Osteoblast (primary cell): ENCODE data around the gene PRKCB. TPM values are rescaled to one million over a fixed set of nuclear protein-coding genes. Genes with fewer than 3 reads are reported as not detected.

Source experiments
- DNase-seq: peaks from one replicate; pipeline ENCODE4 v3.0.0; 2011; ENCODE audit warnings: low spot score, mixed read lengths; ENCODE audit not compliant: insufficient read length; ENCODE audit errors: missing footprints
- H2AFZ ChIP-seq: 2 replicates; pipeline ENCODE4 v1.6.0; 2011; ENCODE audit warnings: mild to moderate bottlenecking, low read length
- H3K27ac ChIP-seq: 2 replicates; pipeline ENCODE4 v1.5.1; 2011; ENCODE audit warnings: mild to moderate bottlenecking, low read depth, low read length, moderate library complexity
- H3K27me3 ChIP-seq: 2 replicates; pipeline ENCODE4 v1.6.0; 2012; ENCODE audit warnings: mild to moderate bottlenecking, control low read depth, inconsistent platforms, low read length, moderate library complexity; ENCODE audit not compliant: insufficient read depth
- H3K36me3 ChIP-seq: 2 replicates; pipeline ENCODE4 v1.5.1; 2011; ENCODE audit warnings: mild to moderate bottlenecking, low read length, control low read depth, moderate library complexity; ENCODE audit not compliant: insufficient read depth
- H3K4me1 ChIP-seq: 2 replicates; pipeline ENCODE4 v1.5.1; 2011; ENCODE audit warnings: mild to moderate bottlenecking, low read length, control low read depth, moderate library complexity; ENCODE audit not compliant: insufficient read depth
- H3K4me2 ChIP-seq: 2 replicates; pipeline ENCODE4 v1.6.0; 2011; ENCODE audit warnings: mild to moderate bottlenecking, low read length; ENCODE audit not compliant: insufficient read depth
- H3K4me3 ChIP-seq: fragments of 200-600 bp; sonication (generic); 3 replicates; pipeline ENCODE4 v1.5.1; 2012; ENCODE audit warnings: mild to moderate bottlenecking, low read length, inconsistent platforms; ENCODE audit not compliant: insufficient read depth
- H3K79me2 ChIP-seq: 2 replicates; pipeline ENCODE4 v1.6.0; 2012; ENCODE audit warnings: mild to moderate bottlenecking, low read length, control low read depth, inconsistent platforms; ENCODE audit not compliant: insufficient read depth
- H3K9me3 ChIP-seq: 2 replicates; pipeline ENCODE4 v1.5.1; 2011; ENCODE audit warnings: low read depth, low read length, control low read depth
- H4K20me1 ChIP-seq: 2 replicates; pipeline ENCODE4 v1.6.0; 2012; ENCODE audit warnings: mild to moderate bottlenecking, low read length, control low read depth; ENCODE audit not compliant: insufficient read depth
- CTCF ChIP-seq: IDR thresholded peaks from 2 replicates; pipeline ENCODE4 v1.5.1; 2011; ENCODE audit warnings: mild to moderate bottlenecking, low read depth, low read length, moderate library complexity; ENCODE audit errors: extremely low read depth
- total RNA-seq: library from RNA; depleted of rRNA; stranded (reverse); fragments of >200 nt; gene quantifications from 2 replicates; pipeline ENCODE4 v1.2.3, GENCODE V29; 2012

PRKCB gene
- total RNA-seq, 1 donor = under 0.01 TPM

GRCh38 chr16:24123275-24123674 lies 287.5 kb downstream of the PRKCB start:
- no peak for TF ChIP-seq CTCF
- Histone ChIP-seq H3K4me2 (no peak overlapping the region), H3K36me3 (no peaks in the 10 kb centered on the region), H3K27me3 (no peaks in the 10 kb centered on the region), H3K9me3 (no peaks in the 10 kb centered on the region), H3K79me2 (no peaks in the 10 kb centered on the region), H4K20me1 (no peaks in the 10 kb centered on the region), H3K4me1 (no peaks in the 10 kb centered on the region), H3K27ac (no peak overlapping the region), H2AFZ (no peak overlapping the region), H3K4me3 (no peak overlapping the region)
- DNase-seq = no peak

- H3K79me2 ChIP-seq = no peaks in the 10 kb centered on the region
- no peaks in the 10 kb centered on the region for H3K4me1 ChIP-seq
- H3K36me3 ChIP-seq = no peaks in the 10 kb centered on the region
- TF ChIP-seq CTCF = no peak
- H3K4me3 ChIP-seq = no peak overlapping the region
- no peak for DNase-seq
- no peaks in the 10 kb centered on the region for H3K9me3 ChIP-seq
- H2AFZ ChIP-seq = no peak overlapping the region
- H3K27ac ChIP-seq = no peak overlapping the region
- no peaks in the 10 kb centered on the region for H4K20me1 ChIP-seq
- no peak overlapping the region for H3K4me2 ChIP-seq
- H3K27me3 ChIP-seq = no peaks in the 10 kb centered on the region
These were observed 288.5 kb downstream of the PRKCB start for GRCh38 chr16:24124291-24124690.

DNA sequence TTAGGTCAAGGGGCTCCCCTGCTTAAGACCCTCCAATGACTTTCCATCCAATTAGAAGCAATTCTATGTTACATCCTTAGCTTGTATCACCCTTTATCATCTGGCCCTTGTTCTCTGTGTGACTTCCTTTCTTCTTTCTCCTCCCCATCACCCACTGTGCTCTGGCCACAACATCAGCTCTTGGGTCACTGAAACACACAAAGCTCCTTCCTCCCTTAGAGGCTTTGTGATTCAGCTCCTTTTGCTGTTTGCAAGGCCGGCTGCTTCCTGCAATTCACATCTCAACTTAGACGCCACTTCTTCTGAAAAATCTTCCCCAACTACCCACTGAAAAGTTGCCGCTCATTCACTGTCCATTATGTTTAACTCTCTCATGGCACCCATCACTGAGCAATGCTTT lies 289.4 kb downstream of the PRKCB start:
- no peak for TF ChIP-seq CTCF
- no peak overlapping the region for H3K27ac ChIP-seq
- H4K20me1 ChIP-seq = no peaks in the 10 kb centered on the region
- H3K4me2 ChIP-seq = no peak overlapping the region
- no peaks in the 10 kb centered on the region for H3K79me2 ChIP-seq
- H3K36me3 ChIP-seq = no peaks in the 10 kb centered on the region
- no peak overlapping the region for H3K4me3 ChIP-seq
- H3K9me3 ChIP-seq = no peaks in the 10 kb centered on the region
- H2AFZ ChIP-seq = no peak overlapping the region
- no peaks in the 10 kb centered on the region for H3K4me1 ChIP-seq
- no peak for DNase-seq
- H3K27me3 ChIP-seq = no peaks in the 10 kb centered on the region

- H3K27ac ChIP-seq = no peak overlapping the region
These were observed 293.7 kb downstream of the PRKCB start for GRCh38 chr16:24129412-24129918.

More at GRCh38 chr16:24129412-24129918, 293.7 kb downstream of the PRKCB start:
- Histone ChIP-seq H3K27me3 (no peaks in the 10 kb centered on the region), H2AFZ (no peak overlapping the region), H4K20me1 (no peaks in the 10 kb centered on the region), H3K4me3 (no peak overlapping the region), H3K4me2 (no peak overlapping the region), H3K36me3 (no peaks in the 10 kb centered on the region), H3K9me3 (no peaks in the 10 kb centered on the region), H3K79me2 (no peaks in the 10 kb centered on the region), H3K4me1 (no peaks in the 10 kb centered on the region)
- DNase-seq = no peak
- no peak for TF ChIP-seq CTCF
